ENCODE measurements around the gene FKBP14. TPM values are rescaled to one million over a fixed set of nuclear protein-coding genes. Genes with fewer than 3 reads are reported as not detected.

Gene FKBP14
- total and polyA plus RNA-seq, 2 donors from 2014 or later: 3.2 to 15.4 TPM

DNA sequence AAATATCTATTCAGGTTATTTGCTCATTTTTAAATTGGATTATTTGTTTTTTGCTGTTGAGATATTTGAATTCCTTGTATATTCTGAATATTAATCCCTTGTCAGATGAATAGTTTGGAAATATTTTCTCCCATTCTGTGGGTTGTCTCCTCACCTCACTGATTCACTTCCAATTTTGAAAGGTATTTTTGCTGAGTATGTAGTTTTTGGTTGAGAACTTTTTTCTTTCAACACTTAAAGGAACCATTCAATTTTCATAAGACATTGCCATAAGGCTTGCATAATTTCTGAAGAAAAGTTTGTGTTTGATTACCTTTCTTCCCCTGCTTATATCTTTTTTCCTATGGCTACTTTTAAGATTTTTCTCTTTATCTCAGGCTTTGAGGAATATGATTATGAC lies 28.0 kb downstream of the FKBP14 start:
- Histone ChIP-seq H3K27ac (ENCODE audit: low read depth in 2 of 2, low read length in 2 of 2) (no peak overlapping the region), H3K4me1 (ENCODE audit: control insufficient read depth in 2 of 3, insufficient read depth in 2 of 3, low read depth in 1 of 3, low read length in 3 of 3) (no peaks in the 10 kb centered on the region), H3K9ac (ENCODE audit: low read length in 3 of 3) (no peak overlapping the region), H3K4me3 (ENCODE audit: low read length in 3 of 3) (no peak overlapping the region), H3K27me3 (ENCODE audit: control insufficient read depth, insufficient read depth, low read length) (no peaks in the 10 kb centered on the region), H3K9me3 (ENCODE audit: control insufficient read depth in 2 of 3, insufficient read depth in 1 of 3, low read length in 3 of 3) (peaks cover 0 to 8% (median 0%) of the 10 kb centered on the region in 3 donors), H3K36me3 (ENCODE audit: control insufficient read depth in 2 of 3, insufficient read depth in 3 of 3, low read length in 3 of 3) (no peaks in the 10 kb centered on the region)
- intact Hi-C loops (cut with DNase I): no loop called here
- no peak for FAIRE-seq
- no peak for DNase-seq
- TF ChIP-seq, protein P1, sequence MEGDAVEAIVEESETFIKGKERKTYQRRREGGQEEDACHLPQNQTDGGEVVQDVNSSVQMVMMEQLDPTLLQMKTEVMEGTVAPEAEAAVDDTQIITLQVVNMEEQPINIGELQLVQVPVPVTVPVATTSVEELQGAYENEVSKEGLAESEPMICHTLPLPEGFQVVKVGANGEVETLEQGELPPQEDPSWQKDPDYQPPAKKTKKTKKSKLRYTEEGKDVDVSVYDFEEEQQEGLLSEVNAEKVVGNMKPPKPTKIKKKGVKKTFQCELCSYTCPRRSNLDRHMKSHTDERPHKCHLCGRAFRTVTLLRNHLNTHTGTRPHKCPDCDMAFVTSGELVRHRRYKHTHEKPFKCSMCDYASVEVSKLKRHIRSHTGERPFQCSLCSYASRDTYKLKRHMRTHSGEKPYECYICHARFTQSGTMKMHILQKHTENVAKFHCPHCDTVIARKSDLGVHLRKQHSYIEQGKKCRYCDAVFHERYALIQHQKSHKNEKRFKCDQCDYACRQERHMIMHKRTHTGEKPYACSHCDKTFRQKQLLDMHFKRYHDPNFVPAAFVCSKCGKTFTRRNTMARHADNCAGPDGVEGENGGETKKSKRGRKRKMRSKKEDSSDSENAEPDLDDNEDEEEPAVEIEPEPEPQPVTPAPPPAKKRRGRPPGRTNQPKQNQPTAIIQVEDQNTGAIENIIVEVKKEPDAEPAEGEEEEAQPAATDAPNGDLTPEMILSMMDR (IDR thresholded peaks at IDR 0.05; ENCODE audit: borderline replicate concordance, extremely low read depth, insufficient read depth): no peak

DNA sequence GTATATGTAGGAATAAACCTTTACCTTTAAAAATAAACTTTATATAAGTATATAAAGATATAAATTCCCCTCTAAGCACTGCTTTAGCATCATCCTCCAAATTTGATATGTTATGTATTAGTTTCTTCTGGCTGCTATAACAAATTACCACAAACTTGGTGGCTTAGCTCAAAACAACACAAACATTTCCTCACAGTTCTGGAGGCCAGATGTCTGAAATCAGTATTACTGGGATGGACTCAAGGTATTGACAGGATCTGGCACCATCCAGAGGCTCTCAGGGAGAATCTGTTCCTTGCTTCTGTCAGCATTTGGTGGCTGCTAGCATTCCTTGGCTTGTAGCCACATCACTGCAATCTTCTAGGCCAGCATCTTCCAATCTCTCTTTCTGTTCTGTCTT lies 30.2 kb downstream of the FKBP14 start:
- FAIRE-seq (no peak), DNase-seq (no peak)
- Histone ChIP-seq H3K9me3 (ENCODE audit: control insufficient read depth in 2 of 3, insufficient read depth in 1 of 3, low read length in 3 of 3) (peaks cover 0 to 17% (median 0%) of the 10 kb centered on the region in 3 donors), H3K27ac (ENCODE audit: low read depth in 2 of 2, low read length in 2 of 2) (no peak overlapping the region), H3K4me3 (ENCODE audit: low read length in 3 of 3) (no peak overlapping the region), H3K4me1 (ENCODE audit: control insufficient read depth in 2 of 3, insufficient read depth in 2 of 3, low read depth in 1 of 3, low read length in 3 of 3) (no peaks in the 10 kb centered on the region), H3K27me3 (ENCODE audit: control insufficient read depth, insufficient read depth, low read length) (no peaks in the 10 kb centered on the region), H3K9ac (ENCODE audit: low read length in 3 of 3) (no peak overlapping the region), H3K36me3 (ENCODE audit: control insufficient read depth in 2 of 3, insufficient read depth in 3 of 3, low read length in 3 of 3) (no peaks in the 10 kb centered on the region)
- intact Hi-C loops (cut with DNase I): no loop called here
- TF ChIP-seq, protein P1 (IDR thresholded peaks at IDR 0.05; ENCODE audit: borderline replicate concordance, extremely low read depth, insufficient read depth): no peak

DNA sequence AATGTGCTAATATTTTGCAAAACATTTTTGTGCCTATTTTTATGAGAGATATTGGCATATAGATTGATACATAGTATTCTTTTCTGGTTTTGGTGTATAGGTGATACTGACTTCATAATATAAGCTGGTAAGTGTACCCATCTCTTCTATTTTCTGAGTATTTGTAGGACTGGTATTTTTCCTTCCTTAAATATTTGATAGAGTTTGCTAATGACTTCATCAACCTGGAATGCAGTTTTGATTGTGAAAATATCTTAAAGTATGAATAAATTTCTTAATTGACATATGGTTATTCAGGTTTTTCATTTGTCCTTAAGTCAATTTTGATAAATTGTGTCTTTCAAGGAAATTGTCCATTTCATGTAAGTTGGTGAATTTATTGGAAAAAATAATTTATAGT lies 30.9 kb downstream of the FKBP14 start:
- intact Hi-C loops (cut with DNase I): no loop called here
- no peak overlapping the region for H3K9ac ChIP-seq (ENCODE audit: low read length in 3 of 3)
- H3K27me3 ChIP-seq (ENCODE audit: control insufficient read depth, insufficient read depth, low read length): no peaks in the 10 kb centered on the region
- H3K9me3 ChIP-seq (ENCODE audit: control insufficient read depth in 2 of 3, insufficient read depth in 1 of 3, low read length in 3 of 3): peaks cover 0 to 17% (median 0%) of the 10 kb centered on the region in 3 donors
- TF ChIP-seq, protein P1 (IDR thresholded peaks at IDR 0.05; ENCODE audit: borderline replicate concordance, extremely low read depth, insufficient read depth): no peak
- no peaks in the 10 kb centered on the region for H3K36me3 ChIP-seq (ENCODE audit: control insufficient read depth in 2 of 3, insufficient read depth in 3 of 3, low read length in 3 of 3)
- no peak for DNase-seq
- H3K4me1 ChIP-seq (ENCODE audit: control insufficient read depth in 2 of 3, insufficient read depth in 2 of 3, low read depth in 1 of 3, low read length in 3 of 3): no peaks in the 10 kb centered on the region
- no peak for FAIRE-seq
- H3K27ac ChIP-seq (ENCODE audit: low read depth in 2 of 2, low read length in 2 of 2): no peak overlapping the region
- H3K4me3 ChIP-seq (ENCODE audit: low read length in 3 of 3): no peak overlapping the region

DNA sequence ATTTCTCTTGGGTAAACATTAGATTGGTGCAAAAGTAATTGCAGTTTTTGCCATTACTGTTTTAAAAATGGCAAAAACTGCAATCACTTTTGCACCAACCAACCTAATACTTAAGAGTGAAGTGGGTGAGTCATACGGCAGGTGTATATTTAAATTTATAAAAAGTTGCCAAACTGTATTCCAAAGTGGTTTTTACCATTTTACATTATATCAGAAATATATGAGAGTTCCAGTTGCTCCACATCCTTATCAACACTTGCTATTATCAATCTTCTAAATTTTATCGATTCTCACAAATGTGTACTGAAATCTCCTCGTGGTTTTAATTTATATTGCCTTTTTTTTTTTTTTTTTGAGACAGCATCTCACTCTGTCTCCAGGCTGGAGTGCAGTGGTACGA lies 33.4 kb downstream of the FKBP14 start:
- no peak overlapping the region for H3K4me3 ChIP-seq (ENCODE audit: low read length in 3 of 3)
- FAIRE-seq (no peak), DNase-seq (no peak)
- no peak overlapping the region for H3K9ac ChIP-seq (ENCODE audit: low read length in 3 of 3)
- peaks cover 0 to 2% (median 0%) of the 10 kb centered on the region in 3 donors for H3K4me1 ChIP-seq (ENCODE audit: control insufficient read depth in 2 of 3, insufficient read depth in 2 of 3, low read depth in 1 of 3, low read length in 3 of 3)
- no peaks in the 10 kb centered on the region for H3K27me3 ChIP-seq (ENCODE audit: control insufficient read depth, insufficient read depth, low read length)
- H3K9me3 ChIP-seq (ENCODE audit: control insufficient read depth in 2 of 3, insufficient read depth in 1 of 3, low read length in 3 of 3): peaks cover 0 to 17% (median 0%) of the 10 kb centered on the region in 3 donors
- TF ChIP-seq, protein P1 (IDR thresholded peaks at IDR 0.05; ENCODE audit: borderline replicate concordance, extremely low read depth, insufficient read depth): no peak
- intact Hi-C loops (cut with DNase I): no loop called here
- no peak overlapping the region for H3K27ac ChIP-seq (ENCODE audit: low read depth in 2 of 2, low read length in 2 of 2)
- no peaks in the 10 kb centered on the region for H3K36me3 ChIP-seq (ENCODE audit: control insufficient read depth in 2 of 3, insufficient read depth in 3 of 3, low read length in 3 of 3)
